ENCODE results near the gene MREG. TPM values are rescaled to one million over a fixed set of nuclear protein-coding genes. Genes with fewer than 3 reads are reported as not detected.

Gene MREG, protein sequence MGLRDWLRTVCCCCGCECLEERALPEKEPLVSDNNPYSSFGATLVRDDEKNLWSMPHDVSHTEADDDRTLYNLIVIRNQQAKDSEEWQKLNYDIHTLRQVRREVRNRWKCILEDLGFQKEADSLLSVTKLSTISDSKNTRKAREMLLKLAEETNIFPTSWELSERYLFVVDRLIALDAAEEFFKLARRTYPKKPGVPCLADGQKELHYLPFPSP
- total RNA-seq = 2.7 and 3.6 TPM in 2 replicates

DNA sequence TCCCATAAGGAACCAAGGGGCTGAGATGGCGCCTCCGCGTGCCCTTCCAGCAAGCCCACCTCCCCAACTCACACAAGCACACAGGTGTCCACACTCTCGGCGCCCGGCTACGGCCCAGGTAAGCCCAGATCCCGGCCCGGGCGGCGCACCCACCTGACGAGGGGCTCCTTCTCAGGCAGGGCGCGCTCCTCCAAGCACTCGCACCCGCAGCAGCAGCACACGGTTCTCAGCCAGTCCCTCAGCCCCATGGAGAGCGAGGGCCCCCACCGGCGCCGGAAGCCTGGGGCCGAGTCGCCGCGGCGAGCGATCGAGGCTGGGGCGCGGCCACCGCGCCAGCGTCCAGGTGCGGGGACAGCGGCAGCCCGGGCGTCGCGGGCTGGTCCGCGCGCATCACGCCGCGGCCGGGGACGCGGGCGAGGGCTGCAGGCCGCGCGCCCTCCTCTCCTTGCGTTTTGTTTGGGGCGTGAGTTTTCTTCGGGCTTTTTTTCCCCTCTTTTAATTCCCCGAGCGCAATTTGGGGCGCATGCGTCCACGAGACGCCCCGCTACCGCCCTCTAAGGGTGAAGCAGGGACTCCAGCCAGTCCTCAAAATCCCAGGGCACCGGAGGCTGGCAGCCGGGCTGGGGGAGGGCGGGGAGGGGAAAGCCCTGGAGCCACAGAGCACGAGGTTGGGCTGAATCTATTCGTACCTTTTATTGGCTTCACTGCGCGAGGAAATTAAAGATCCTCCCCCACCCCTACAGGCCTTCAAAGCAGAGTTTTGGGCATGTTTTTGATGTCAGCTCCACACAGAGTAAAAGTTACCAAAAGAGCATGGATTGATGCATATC is at the start of gene MREG:
Gene MREG (minus strand): TSS at position 472 of the 830 bp plus-strand sequence. CDS start 224 bp downstream, at position 248.

Other genes with a start within 250 kb of the MREG start
- gene PECR, start 68.3 kb upstream of the MREG start, total RNA-seq = 7.7 and 9.5 TPM in 2 replicates
- gene TMEM169, start 68.4 kb upstream of the MREG start, total RNA-seq = under 0.01 and 0.14 TPM in 2 replicates
- 221 and 300 TPM in 2 replicates for gene XRCC5, start 95.8 kb upstream of the MREG start, total RNA-seq

Data from smooth muscle cell of the umbilical artery (primary cell).